Neural crest cell (in vitro differentiated cells): ENCODE data around the gene PPP1R9A. TPM values are rescaled to one million over a fixed set of nuclear protein-coding genes. Genes with fewer than 3 reads are reported as not detected.

Experiments
- DNase-seq: peaks from one replicate; pipeline ENCODE4 v3.0.0; 2021; ENCODE audit warnings: low read depth, mixed read lengths, low spot score
- H3K27ac Mint-ChIP-seq: one replicate; pipeline ENCODE4 v1.8.0; 2021; ENCODE audit warnings: mild to moderate bottlenecking, mixed read lengths; ENCODE audit not compliant: unreplicated experiment
- H3K27me3 Mint-ChIP-seq: 2 replicates; pipeline ENCODE4 v1.8.0; 2021; ENCODE audit warnings: low read depth, mild to moderate bottlenecking, mixed read lengths
- H3K36me3 Mint-ChIP-seq: 2 replicates; pipeline ENCODE4 v1.8.0; 2021; ENCODE audit warnings: low read depth, mild to moderate bottlenecking, mixed read lengths
- H3K4me1 Mint-ChIP-seq: 2 replicates; pipeline ENCODE4 v1.8.0; 2021; ENCODE audit warnings: mixed read lengths
- H3K4me3 Mint-ChIP-seq: one replicate; pipeline ENCODE4 v1.8.0; 2021; ENCODE audit warnings: mild to moderate bottlenecking, mixed read lengths
- H3K9me3 Mint-ChIP-seq: 2 replicates; pipeline ENCODE4 v1.8.0; 2021; ENCODE audit warnings: mixed read lengths
- total RNA-seq: library from RNA; stranded (reverse); gene quantifications from 2 replicates; pipeline ENCODE4 v1.2.1, GENCODE V29; 2021
- TF ChIP-seq, protein P1 (sequence below): fragments of 200-600 bp; sonication (generic); conservative IDR thresholded peaks from 2 replicates; pipeline ENCODE4 v1.5.0; 2021; ENCODE audit warnings: antibody characterized with exemption, mild to moderate bottlenecking

The PPP1R9A gene
- total RNA-seq, 1 donor from 2014 or later: 21.2 TPM

GRCh38 chr7:94933256-94933990 lies 26.0 kb downstream of the PPP1R9A start:
- no peak overlapping the region for H3K27ac Mint-ChIP-seq
- no peaks in the 10 kb centered on the region for H3K9me3 Mint-ChIP-seq
- DNase-seq: no peak
- H3K4me1 Mint-ChIP-seq: peaks cover 5% of the 10 kb centered on the region
- TF ChIP-seq, protein P1, sequence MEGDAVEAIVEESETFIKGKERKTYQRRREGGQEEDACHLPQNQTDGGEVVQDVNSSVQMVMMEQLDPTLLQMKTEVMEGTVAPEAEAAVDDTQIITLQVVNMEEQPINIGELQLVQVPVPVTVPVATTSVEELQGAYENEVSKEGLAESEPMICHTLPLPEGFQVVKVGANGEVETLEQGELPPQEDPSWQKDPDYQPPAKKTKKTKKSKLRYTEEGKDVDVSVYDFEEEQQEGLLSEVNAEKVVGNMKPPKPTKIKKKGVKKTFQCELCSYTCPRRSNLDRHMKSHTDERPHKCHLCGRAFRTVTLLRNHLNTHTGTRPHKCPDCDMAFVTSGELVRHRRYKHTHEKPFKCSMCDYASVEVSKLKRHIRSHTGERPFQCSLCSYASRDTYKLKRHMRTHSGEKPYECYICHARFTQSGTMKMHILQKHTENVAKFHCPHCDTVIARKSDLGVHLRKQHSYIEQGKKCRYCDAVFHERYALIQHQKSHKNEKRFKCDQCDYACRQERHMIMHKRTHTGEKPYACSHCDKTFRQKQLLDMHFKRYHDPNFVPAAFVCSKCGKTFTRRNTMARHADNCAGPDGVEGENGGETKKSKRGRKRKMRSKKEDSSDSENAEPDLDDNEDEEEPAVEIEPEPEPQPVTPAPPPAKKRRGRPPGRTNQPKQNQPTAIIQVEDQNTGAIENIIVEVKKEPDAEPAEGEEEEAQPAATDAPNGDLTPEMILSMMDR: no peak
- H3K27me3 Mint-ChIP-seq: no peaks in the 10 kb centered on the region
- no peaks in the 10 kb centered on the region for H3K36me3 Mint-ChIP-seq
- H3K4me3 Mint-ChIP-seq: no peak overlapping the region

GRCh38 chr7:94939395-94939794 lies 32.0 kb downstream of the PPP1R9A start:
- no peaks in the 10 kb centered on the region for H3K9me3 Mint-ChIP-seq
- H3K4me3 Mint-ChIP-seq: no peak overlapping the region
- no peaks in the 10 kb centered on the region for H3K36me3 Mint-ChIP-seq
- peaks cover 13% of the 10 kb centered on the region for H3K4me1 Mint-ChIP-seq
- H3K27ac Mint-ChIP-seq: no peak overlapping the region
- TF ChIP-seq, protein P1: no peak
- H3K27me3 Mint-ChIP-seq: no peaks in the 10 kb centered on the region
- DNase-seq: no peak

GRCh38 chr7:94940241-94940640 lies 32.8 kb downstream of the PPP1R9A start:
- no peak for DNase-seq
- Mint-ChIP-seq H3K4me1 (peaks cover 15% of the 10 kb centered on the region), H3K4me3 (no peak overlapping the region), H3K27ac (no peak overlapping the region), H3K9me3 (no peaks in the 10 kb centered on the region), H3K36me3 (no peaks in the 10 kb centered on the region), H3K27me3 (no peaks in the 10 kb centered on the region)
- TF ChIP-seq, protein P1: no peak

GRCh38 chr7:94941844-94942632 lies 34.6 kb downstream of the PPP1R9A start:
- Mint-ChIP-seq H3K4me1 (peaks cover 10% of the 10 kb centered on the region), H3K4me3 (no peak overlapping the region)

DNA sequence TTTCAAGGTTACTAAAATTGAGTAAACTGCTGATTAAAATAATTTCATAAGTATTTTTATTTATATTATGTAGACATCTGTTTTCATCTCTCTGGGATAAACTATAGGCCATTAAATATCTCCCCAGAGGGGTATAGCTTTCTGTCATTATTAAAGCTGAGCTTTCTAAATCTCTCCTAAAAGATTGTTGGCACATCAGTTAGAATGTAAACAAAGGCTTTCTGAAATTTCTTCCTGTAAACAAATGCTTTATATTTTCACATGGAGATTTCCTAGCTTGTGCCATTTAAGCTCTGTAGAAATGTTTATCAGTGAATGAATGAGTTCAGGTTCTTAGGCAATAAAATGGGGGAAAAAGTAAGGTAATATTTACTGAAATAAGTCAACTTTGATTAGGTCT lies 35.7 kb downstream of the PPP1R9A start:
- Mint-ChIP-seq H3K9me3 (no peaks in the 10 kb centered on the region), H3K4me3 (no peak overlapping the region), H3K4me1 (peaks cover 10% of the 10 kb centered on the region), H3K27ac (no peak overlapping the region), H3K36me3 (no peaks in the 10 kb centered on the region), H3K27me3 (no peaks in the 10 kb centered on the region)
- TF ChIP-seq, protein P1: no peak
- DNase-seq: no peak

More at GRCh38 chr7:94941844-94942632, 34.6 kb downstream of the PPP1R9A start:
- TF ChIP-seq, protein P1: no peak
- no peak overlapping the region for H3K27ac Mint-ChIP-seq
- H3K36me3 Mint-ChIP-seq: no peaks in the 10 kb centered on the region
- no peaks in the 10 kb centered on the region for H3K9me3 Mint-ChIP-seq
- DNase-seq: no peak
- no peaks in the 10 kb centered on the region for H3K27me3 Mint-ChIP-seq
